Raji (cell line): ENCODE results near the gene PPFIA2.

ENCODE experiments used
- POLR2A ChIP-seq: IDR thresholded peaks from 2 replicates; pipeline ENCODE4 v1.6.1; 2011; ENCODE audit warnings: low read depth, low read length, control low read depth; ENCODE audit not compliant: insufficient read depth

The PPFIA2 gene

GRCh38 chr12:81597928-81598604 lies 161.1 kb downstream of the PPFIA2 start:
- no peak for TF ChIP-seq POLR2A

DNA sequence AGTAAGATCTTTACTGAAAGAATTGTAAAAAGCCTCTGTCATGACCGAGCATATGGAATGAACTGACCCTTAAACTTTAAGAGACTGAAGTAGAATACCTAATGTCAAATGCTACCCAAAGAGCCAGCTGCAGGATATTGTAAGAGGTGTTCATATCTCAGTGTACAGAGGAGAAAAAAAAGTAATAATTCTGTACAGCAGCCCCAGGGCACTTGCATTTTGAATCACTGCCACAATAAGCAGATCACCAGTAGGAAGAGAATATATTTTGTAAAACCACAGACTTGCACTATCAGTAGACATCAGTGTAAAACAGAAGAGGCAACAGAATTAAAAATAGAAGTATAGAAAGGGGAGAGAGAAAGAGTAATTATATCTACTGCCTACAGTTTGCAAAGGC lies 162.6 kb downstream of the PPFIA2 start:
- no peak for TF ChIP-seq POLR2A

DNA sequence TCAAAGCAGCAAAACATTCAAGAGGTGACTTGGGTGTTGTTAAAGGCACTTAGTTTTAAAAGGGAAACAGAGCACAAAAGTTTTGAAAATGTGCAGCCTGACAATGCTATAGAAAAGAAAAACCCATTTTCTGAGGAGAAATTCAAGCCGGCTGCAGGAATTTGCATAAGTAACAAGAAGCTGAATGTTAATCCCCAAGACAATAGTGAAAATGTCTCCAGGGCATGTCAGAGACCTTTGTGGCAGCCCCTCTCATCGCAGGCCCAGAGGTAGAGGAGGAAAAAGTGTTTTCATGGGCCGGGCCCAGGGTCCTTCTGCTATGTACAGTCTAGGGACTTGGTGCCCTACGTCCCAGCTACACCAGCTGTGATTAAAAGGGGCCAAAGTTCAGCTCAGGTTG lies 167.9 kb downstream of the PPFIA2 start:
- TF ChIP-seq POLR2A: no peak

DNA sequence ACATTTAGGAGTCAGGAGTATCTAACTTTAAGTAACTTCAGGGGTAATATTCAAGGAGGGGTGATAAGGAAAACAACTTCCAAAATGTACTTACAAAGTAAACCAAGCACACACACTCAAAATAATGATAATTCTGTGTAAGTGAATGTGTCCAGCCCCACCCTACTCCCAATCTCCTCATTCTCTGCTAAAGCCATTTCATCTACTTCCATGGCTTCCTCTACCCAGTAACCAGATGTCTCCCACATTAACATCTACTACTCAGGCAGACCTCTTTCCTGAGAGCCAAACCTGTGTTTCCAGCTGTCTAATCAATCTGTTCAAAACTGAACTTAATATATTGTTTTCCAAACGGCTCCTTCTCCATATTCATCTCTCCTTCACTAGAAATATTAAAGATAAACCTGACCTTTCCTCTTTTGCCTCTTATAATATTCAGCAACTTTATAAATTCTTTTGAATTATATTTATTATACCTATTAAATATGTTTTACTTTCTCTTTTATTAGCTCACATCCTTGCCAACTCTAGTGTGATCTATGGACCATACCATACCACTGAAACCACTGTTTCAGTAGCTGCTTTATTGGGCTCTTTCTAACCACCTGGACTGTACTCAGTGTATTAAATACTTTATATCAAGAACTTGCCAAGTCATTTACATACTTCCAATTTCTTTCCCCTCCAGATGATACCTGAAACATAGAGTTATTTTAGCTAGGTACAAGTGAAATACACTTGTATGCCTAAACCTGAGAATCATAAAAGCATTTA lies 170.7 kb downstream of the PPFIA2 start:
- no peak for TF ChIP-seq POLR2A

- no peak for TF ChIP-seq POLR2A
Observed at GRCh38 chr12:81585787-81586186, 173.4 kb downstream of the PPFIA2 start.

DNA sequence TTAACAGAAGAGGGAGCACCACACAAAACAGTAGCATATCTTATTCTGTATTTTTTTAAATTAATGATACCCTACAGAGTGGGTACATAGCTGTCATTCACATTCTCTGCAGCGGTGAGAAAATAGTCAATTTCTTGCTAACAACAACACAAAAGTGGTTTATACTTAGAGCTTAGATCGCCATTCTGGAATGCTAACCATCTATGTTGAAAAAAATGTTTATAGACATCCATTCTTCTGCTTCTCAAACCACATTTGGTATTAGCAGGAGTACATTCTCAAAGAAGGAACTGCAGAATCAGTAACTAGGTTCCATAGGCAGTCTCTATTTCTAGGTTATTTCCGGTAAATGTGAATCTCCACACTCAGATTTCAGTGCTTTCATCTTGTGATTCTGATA lies 185.9 kb downstream of the PPFIA2 start:
- no peak for TF ChIP-seq POLR2A

- TF ChIP-seq POLR2A: no peak
Observed at GRCh38 chr12:81572411-81572810, 186.7 kb downstream of the PPFIA2 start.

GRCh38 chr12:81570234-81570633 lies 188.9 kb downstream of the PPFIA2 start:
- TF ChIP-seq POLR2A: no peak

DNA sequence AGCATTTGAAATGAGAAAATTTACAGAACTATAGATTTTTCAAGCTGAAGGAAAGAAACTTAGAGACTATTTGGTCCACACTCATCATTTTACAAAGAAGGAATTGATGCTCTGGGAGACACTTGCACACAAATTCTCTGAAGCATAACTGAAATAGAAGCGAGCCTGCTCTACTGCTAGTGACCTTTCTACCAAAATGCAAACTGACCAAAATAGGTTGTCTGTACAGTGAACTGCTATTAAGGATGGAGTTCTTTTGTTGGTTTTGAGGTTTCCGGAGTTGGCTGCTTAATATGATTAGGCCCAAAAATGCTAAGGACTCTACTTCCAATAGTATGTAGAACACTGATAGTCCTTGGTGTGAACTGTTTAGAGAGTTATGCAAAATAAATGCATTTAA lies 194.9 kb downstream of the PPFIA2 start:
- TF ChIP-seq POLR2A: no peak

DNA sequence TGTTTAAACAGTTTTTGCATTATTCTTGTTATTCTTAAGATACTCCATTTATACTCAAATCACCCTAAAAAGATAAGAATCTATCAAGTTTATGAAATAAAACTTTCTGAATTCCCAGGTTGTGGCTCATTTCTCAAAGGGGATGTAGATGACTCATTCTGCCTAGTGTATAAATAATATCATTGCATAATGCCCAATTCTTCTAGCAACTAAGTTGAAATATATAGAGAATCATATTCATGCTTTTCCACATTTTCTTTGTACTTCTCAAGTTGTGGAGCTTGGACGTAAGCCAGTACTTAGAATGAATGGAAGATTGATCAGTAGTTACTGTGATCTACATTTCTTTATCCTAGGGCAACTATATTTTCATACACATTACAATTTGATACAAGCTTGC lies 201.1 kb downstream of the PPFIA2 start:
- no peak for TF ChIP-seq POLR2A

GRCh38 chr12:81546811-81547210 lies 212.3 kb downstream of the PPFIA2 start:
- TF ChIP-seq POLR2A: no peak

DNA sequence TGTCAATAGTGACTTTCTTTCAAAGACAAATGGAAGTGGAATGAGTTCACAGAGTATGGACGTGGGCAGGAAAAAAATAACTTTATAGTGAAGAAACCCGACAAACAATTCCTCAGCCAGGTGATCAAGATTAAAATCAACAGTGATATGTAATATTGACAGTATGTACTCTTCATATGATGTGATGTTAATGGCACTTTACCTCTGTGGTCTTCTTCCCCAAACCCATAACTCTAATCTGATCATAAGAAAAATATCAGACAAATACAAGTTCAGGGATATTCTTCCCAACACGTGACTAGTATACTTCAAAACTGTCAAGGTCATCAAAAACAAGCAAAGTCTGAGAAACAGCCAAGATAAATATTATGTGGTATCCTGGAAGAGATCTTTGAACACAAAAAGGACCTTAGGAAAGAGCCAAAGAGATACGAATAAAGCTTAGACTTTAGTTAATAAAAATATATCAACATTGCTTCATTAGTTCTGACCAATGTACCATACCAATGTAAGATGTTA lies 215.5 kb downstream of the PPFIA2 start:
- TF ChIP-seq POLR2A: no peak

- TF ChIP-seq POLR2A: no peak
Observed at GRCh38 chr12:81542065-81543010, 216.8 kb downstream of the PPFIA2 start.

DNA sequence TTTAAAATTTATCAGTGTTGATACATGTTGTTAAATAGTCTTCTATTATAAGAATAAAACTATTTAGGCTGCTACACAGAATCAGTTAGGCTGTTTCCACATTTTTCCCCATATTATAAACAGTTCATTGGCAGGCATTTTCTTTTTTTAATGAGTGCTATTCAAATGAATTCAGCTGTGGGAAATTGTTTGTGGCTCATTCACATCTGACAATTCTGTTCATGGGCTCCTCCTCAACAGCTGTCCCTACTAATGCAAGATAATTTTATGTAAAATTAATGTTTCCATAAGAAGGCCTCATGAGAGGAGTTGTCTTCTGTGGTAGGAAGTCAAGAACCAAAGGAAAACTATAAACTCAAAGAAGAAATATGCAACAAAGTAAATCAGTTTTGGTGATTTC lies 218.0 kb downstream of the PPFIA2 start:
- no peak for TF ChIP-seq POLR2A

DNA sequence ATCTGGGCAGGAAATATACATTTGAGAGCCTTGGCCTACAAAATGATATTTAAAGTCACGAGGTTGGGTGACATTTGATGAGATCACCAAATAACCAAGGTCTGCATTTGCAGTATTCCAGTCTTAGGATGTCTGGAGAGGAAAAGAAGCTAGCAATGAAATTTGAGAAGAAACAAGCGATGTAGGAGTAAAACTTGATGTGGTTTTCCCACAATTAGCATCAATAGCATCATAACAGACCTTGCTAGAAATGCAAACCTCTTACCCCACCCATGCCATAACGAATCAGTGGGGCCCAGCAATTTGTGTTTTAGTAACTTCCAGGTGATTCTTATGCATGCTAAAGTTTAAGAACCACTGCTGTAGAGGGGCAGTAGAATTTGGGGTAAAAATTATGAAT lies 219.9 kb downstream of the PPFIA2 start:
- no peak for TF ChIP-seq POLR2A
